OCI-LY7 (cell line): ENCODE measurements around the gene NSD2.

Experiments
- CTCF ChIP-seq: fragments of 200-600 bp; sonication (generic); conservative IDR thresholded peaks from 2 replicates; pipeline ENCODE4 v1.5.1; 2014; ENCODE audit warnings: mild to moderate bottlenecking, antibody characterized with exemption, low read length, moderate library complexity, mixed read lengths
- EZH2phosphoT487 ChIP-seq: fragments of 200-600 bp; sonication (generic); IDR thresholded peaks from 2 replicates; pipeline ENCODE4 v1.6.1; 2018; ENCODE audit warnings: low read depth, borderline replicate concordance, mild to moderate bottlenecking, mixed run types, antibody characterized with exemption, low read length, moderate library complexity, mixed read lengths

GRCh38 chr4:1842993-1843448 is 28.2 kb upstream of the NSD2 start:
- TF ChIP-seq CTCF, result no peak
- no peak for TF ChIP-seq EZH2phosphoT487
